ENCODE data around the gene TFF1.

- TF ChIP-seq CTCF (IDR thresholded peaks at IDR 0.05; ENCODE audit: low read depth, low read length) (no peak), EZH2phosphoT487 (IDR thresholded peaks at IDR 0.05; ENCODE audit: low read depth) (no peak)
Measured at GRCh38 chr21:42317826-42318746, 48.2 kb downstream of the TFF1 start.

Data from OCI-LY3 (cell line).